SK-N-SH treated with all-trans-retinoic acid at 6 μM for 48 hours (cell line): ENCODE data around the gene ENTPD2.

Experiments used
- ATAC-seq: fragments of 200-7000 bp; cut with Tn5 transposase; 3 replicates; pipeline ENCODE4 v1.9.1; 2020; ENCODE audit warnings: mild to moderate bottlenecking, moderate library complexity
- ARNTL ChIP-seq: fragments of 450-650 bp; formaldehyde crosslinking; IDR thresholded peaks from 2 replicates; pipeline ENCODE4 v1.5.0; 2020; ENCODE audit warnings: low read depth, mild to moderate bottlenecking, moderate library complexity, borderline replicate concordance
- BACH2 ChIP-seq: fragments of 250-450 bp; sonication (Bioruptor Pico); IDR thresholded peaks from 2 replicates; pipeline ENCODE4 v1.9.0; 2021; ENCODE audit warnings: mild to moderate bottlenecking, borderline replicate concordance
- CSDC2 ChIP-seq: fragments of 250-450 bp; sonication (Bioruptor Pico); IDR thresholded peaks from 2 replicates; pipeline ENCODE4 v1.5.0; 2020; ENCODE audit warnings: mild to moderate bottlenecking, moderate library complexity
- ESRRG ChIP-seq: fragments of 250-450 bp; sonication (Bioruptor Pico); IDR thresholded peaks from 2 replicates; pipeline ENCODE4 v1.6.1; 2021; ENCODE audit warnings: mild to moderate bottlenecking
- GLIS3 ChIP-seq: fragments of 250-450 bp; sonication (Bioruptor Pico); IDR thresholded peaks from 2 replicates; pipeline ENCODE4 v1.5.0; 2020; ENCODE audit warnings: mild to moderate bottlenecking, moderate library complexity
- OSR1 ChIP-seq: fragments of 250-450 bp; sonication (Bioruptor Pico); IDR thresholded peaks from 2 replicates; pipeline ENCODE4 v1.8.0; 2022; ENCODE audit warnings: moderate library complexity, mild to moderate bottlenecking, inconsistent platforms
- PPARA ChIP-seq: fragments of 250-450 bp; sonication (Bioruptor Pico); IDR thresholded peaks from 2 replicates; pipeline ENCODE4 v1.5.0; 2020; ENCODE audit warnings: mild to moderate bottlenecking, borderline replicate concordance
- RARB ChIP-seq: fragments of 250-450 bp; sonication (Bioruptor Pico); IDR thresholded peaks from 2 replicates; pipeline ENCODE4 v1.8.0; 2021; ENCODE audit warnings: mild to moderate bottlenecking, moderate library complexity
- SNAI2 ChIP-seq: fragments of 250-450 bp; sonication (Bioruptor Pico); IDR thresholded peaks from 2 replicates; pipeline ENCODE4 v1.5.0; 2020; ENCODE audit warnings: mild to moderate bottlenecking, moderate library complexity
- TCF4 ChIP-seq: fragments of 250-450 bp; sonication (Bioruptor Pico); IDR thresholded peaks from 2 replicates; pipeline ENCODE4 v1.8.0; 2021; ENCODE audit warnings: mild to moderate bottlenecking, moderate library complexity, borderline replicate concordance
- TOX ChIP-seq: fragments of 250-450 bp; sonication (Bioruptor Pico); IDR thresholded peaks from 2 replicates; pipeline ENCODE4 v1.8.0; 2021; ENCODE audit warnings: mild to moderate bottlenecking, moderate library complexity, borderline replicate concordance
- ZC3H10 ChIP-seq: fragments of 250-450 bp; sonication (Bioruptor Pico); IDR thresholded peaks from 2 replicates; pipeline ENCODE4 v1.5.1; 2021; ENCODE audit warnings: mild to moderate bottlenecking, moderate library complexity
- ZFP3 ChIP-seq: fragments of 250-450 bp; sonication (Bioruptor Pico); IDR thresholded peaks from 2 replicates; pipeline ENCODE4 v1.5.0; 2020; ENCODE audit warnings: mild to moderate bottlenecking, moderate library complexity
- ZFP30 ChIP-seq: fragments of 450-650 bp; formaldehyde crosslinking; IDR thresholded peaks from 2 replicates; pipeline ENCODE4 v1.5.0; 2022; ENCODE audit warnings: mild to moderate bottlenecking, moderate library complexity
- ZNF565 ChIP-seq: fragments of 450-650 bp; formaldehyde crosslinking; conservative IDR thresholded peaks from 2 replicates; pipeline ENCODE4 v1.5.0; 2020; ENCODE audit warnings: low read depth, mild to moderate bottlenecking, moderate library complexity
- ZNF70 ChIP-seq: fragments of 450-650 bp; formaldehyde crosslinking; IDR thresholded peaks from 2 replicates; pipeline ENCODE4 v1.5.0; 2020; ENCODE audit warnings: mild to moderate bottlenecking, moderate library complexity
- ZNF8 ChIP-seq: fragments of 450-650 bp; formaldehyde crosslinking; IDR thresholded peaks from 2 replicates; pipeline ENCODE4 v1.5.0; 2020; ENCODE audit warnings: mild to moderate bottlenecking, moderate library complexity
- TF ChIP-seq, protein P1 (sequence below): fragments of 250-450 bp; sonication (Bioruptor Pico); IDR thresholded peaks from 2 replicates; pipeline ENCODE4 v1.5.0; 2020; ENCODE audit warnings: mild to moderate bottlenecking, moderate library complexity
- TF ChIP-seq, protein P2 (sequence below): fragments of 250-450 bp; sonication (Bioruptor Pico); IDR thresholded peaks from 2 replicates; pipeline ENCODE4 v1.5.1; 2020; ENCODE audit warnings: low read depth, mild to moderate bottlenecking, moderate library complexity
- TF ChIP-seq, protein P3 (sequence below): fragments of 250-450 bp; sonication (Bioruptor Pico); IDR thresholded peaks from 2 replicates; pipeline ENCODE4 v1.8.0; 2021; ENCODE audit warnings: low read depth, mild to moderate bottlenecking, moderate library complexity, borderline replicate concordance
- TF ChIP-seq, protein P4 (sequence below): fragments of 250-450 bp; sonication (Bioruptor Pico); IDR thresholded peaks from 2 replicates; pipeline ENCODE4 v1.8.0; 2020; ENCODE audit warnings: mild to moderate bottlenecking, moderate library complexity, borderline replicate concordance
- TF ChIP-seq, protein P5 (sequence below): fragments of 250-450 bp; sonication (Bioruptor Pico); IDR thresholded peaks from 2 replicates; pipeline ENCODE4 v1.5.1; 2021; ENCODE audit warnings: mild to moderate bottlenecking, moderate library complexity

Gene ENTPD2

DNA sequence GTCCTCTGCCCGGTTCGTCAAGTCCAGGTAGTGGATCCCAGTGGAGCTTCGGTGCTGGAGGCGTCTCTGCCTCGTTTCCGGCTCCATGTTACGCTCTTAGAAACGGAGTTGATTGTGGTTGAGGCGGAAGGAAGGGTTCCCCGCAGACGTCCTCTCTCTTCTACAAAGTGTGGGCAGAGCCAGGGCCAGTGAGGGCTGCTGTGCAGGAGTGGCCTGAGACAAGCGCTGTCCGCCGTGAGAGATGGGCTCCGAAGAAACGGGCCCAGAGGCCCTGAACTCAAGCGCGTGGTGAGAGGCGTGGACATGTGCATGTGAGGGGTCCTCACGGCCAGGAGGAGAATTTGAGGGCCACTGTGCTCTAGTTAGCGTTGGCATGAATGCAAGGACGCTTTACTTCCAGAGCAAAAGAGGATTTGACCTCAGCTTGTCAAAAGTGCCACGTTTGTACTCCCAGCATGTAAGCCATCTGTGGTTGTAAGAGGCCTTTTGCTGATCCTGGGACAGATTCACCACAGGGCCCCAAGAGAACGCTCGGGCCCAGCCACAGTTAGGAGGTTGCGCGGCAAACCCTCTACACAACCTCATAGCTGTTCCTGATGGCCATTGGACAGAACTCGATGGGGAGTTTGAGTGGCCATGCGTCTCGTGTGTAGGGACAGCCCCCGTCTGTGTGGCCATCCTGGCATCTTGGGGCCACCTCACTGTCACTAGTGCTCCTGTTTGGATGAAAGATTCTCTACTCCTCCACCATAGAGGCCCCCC is 43.1 kb upstream of the ENTPD2 start:
- no peak for TF ChIP-seq ZFP3
- TF ChIP-seq, protein P1, sequence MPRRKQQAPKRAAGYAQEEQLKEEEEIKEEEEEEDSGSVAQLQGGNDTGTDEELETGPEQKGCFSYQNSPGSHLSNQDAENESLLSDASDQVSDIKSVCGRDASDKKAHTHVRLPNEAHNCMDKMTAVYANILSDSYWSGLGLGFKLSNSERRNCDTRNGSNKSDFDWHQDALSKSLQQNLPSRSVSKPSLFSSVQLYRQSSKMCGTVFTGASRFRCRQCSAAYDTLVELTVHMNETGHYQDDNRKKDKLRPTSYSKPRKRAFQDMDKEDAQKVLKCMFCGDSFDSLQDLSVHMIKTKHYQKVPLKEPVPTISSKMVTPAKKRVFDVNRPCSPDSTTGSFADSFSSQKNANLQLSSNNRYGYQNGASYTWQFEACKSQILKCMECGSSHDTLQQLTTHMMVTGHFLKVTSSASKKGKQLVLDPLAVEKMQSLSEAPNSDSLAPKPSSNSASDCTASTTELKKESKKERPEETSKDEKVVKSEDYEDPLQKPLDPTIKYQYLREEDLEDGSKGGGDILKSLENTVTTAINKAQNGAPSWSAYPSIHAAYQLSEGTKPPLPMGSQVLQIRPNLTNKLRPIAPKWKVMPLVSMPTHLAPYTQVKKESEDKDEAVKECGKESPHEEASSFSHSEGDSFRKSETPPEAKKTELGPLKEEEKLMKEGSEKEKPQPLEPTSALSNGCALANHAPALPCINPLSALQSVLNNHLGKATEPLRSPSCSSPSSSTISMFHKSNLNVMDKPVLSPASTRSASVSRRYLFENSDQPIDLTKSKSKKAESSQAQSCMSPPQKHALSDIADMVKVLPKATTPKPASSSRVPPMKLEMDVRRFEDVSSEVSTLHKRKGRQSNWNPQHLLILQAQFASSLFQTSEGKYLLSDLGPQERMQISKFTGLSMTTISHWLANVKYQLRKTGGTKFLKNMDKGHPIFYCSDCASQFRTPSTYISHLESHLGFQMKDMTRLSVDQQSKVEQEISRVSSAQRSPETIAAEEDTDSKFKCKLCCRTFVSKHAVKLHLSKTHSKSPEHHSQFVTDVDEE (CRISPR knock-in tag), result no peak
- no peak for TF ChIP-seq OSR1 (CRISPR knock-in tag)
- no peak for TF ChIP-seq PPARA (CRISPR knock-in tag)
- TF ChIP-seq, protein P2, sequence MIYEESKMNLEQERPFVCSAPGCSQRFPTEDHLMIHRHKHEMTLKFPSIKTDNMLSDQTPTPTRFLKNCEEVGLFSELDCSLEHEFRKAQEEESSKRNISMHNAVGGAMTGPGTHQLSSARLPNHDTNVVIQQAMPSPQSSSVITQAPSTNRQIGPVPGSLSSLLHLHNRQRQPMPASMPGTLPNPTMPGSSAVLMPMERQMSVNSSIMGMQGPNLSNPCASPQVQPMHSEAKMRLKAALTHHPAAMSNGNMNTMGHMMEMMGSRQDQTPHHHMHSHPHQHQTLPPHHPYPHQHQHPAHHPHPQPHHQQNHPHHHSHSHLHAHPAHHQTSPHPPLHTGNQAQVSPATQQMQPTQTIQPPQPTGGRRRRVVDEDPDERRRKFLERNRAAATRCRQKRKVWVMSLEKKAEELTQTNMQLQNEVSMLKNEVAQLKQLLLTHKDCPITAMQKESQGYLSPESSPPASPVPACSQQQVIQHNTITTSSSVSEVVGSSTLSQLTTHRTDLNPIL, result no peak
- TF ChIP-seq SNAI2, result no peak
- TF ChIP-seq ESRRG (CRISPR knock-in tag), result no peak
- no peak for TF ChIP-seq ZFP30 (CRISPR knock-in tag)
- TF ChIP-seq, protein P3, sequence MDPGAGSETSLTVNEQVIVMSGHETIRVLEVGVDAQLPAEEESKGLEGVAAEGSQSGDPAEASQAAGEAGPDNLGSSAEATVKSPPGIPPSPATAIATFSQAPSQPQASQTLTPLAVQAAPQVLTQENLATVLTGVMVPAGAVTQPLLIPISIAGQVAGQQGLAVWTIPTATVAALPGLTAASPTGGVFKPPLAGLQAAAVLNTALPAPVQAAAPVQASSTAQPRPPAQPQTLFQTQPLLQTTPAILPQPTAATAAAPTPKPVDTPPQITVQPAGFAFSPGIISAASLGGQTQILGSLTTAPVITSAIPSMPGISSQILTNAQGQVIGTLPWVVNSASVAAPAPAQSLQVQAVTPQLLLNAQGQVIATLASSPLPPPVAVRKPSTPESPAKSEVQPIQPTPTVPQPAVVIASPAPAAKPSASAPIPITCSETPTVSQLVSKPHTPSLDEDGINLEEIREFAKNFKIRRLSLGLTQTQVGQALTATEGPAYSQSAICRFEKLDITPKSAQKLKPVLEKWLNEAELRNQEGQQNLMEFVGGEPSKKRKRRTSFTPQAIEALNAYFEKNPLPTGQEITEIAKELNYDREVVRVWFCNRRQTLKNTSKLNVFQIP, result no peak
- TF ChIP-seq ZC3H10 (CRISPR knock-in tag), result no peak
- no peak for TF ChIP-seq ZNF70
- TF ChIP-seq, protein P4, sequence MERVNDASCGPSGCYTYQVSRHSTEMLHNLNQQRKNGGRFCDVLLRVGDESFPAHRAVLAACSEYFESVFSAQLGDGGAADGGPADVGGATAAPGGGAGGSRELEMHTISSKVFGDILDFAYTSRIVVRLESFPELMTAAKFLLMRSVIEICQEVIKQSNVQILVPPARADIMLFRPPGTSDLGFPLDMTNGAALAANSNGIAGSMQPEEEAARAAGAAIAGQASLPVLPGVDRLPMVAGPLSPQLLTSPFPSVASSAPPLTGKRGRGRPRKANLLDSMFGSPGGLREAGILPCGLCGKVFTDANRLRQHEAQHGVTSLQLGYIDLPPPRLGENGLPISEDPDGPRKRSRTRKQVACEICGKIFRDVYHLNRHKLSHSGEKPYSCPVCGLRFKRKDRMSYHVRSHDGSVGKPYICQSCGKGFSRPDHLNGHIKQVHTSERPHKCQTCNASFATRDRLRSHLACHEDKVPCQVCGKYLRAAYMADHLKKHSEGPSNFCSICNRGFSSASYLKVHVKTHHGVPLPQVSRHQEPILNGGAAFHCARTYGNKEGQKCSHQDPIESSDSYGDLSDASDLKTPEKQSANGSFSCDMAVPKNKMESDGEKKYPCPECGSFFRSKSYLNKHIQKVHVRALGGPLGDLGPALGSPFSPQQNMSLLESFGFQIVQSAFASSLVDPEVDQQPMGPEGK (CRISPR knock-in tag), result no peak
- no peak for TF ChIP-seq ARNTL
- no peak for ATAC-seq

DNA sequence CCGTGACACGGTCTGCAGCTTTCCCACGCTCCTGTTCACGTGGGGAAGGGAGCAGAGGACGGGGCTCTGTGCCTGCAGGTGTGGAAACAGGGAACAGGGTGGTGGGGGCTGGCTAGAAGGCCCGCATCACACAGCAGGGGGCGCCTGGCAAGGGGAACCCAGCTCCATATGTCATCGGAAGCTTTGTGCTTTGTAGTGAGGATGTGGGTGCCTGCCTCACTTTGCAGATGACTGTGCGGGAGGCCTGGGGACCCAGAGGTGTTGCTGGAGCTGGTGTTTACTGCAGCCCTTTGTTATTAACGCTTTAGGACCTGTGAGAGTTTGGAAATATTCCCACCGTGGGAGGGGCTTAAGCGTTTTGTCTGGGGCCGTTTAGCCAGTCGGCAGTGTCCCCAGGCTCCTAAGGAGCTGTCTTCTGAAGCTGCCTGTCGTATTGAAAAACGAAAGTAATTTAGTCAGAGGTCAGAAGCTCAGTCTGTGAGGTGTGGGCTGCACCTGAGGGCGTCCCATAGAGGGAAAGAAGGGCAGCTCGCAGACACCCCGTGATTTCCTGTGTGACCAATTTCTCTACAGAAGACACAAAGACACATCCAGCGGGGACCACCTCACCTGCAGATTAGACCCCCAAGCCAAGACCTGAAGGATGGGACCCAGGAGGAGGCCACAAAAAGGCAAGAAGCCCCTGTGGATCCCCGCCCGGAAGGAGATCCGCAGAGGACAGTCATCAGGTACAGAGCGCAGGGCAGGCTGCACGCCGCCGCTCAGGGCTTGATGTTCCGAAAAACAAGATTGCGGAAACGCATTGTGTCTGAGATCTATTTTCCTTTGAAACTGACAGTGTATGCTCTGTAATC is 42.0 kb upstream of the ENTPD2 start:
- TF ChIP-seq CSDC2 (CRISPR knock-in tag), result no peak
- TF ChIP-seq TOX (CRISPR knock-in tag), result no peak
- TF ChIP-seq, protein P2, result no peak
- no peak for TF ChIP-seq ZFP3
- TF ChIP-seq GLIS3 (CRISPR knock-in tag), result no peak
- no peak for TF ChIP-seq ZNF565 (CRISPR knock-in tag)
- TF ChIP-seq BACH2, result no peak
- no peak for TF ChIP-seq SNAI2
- no peak for TF ChIP-seq OSR1 (CRISPR knock-in tag)
- no peak for TF ChIP-seq ESRRG (CRISPR knock-in tag)
- TF ChIP-seq, protein P5, sequence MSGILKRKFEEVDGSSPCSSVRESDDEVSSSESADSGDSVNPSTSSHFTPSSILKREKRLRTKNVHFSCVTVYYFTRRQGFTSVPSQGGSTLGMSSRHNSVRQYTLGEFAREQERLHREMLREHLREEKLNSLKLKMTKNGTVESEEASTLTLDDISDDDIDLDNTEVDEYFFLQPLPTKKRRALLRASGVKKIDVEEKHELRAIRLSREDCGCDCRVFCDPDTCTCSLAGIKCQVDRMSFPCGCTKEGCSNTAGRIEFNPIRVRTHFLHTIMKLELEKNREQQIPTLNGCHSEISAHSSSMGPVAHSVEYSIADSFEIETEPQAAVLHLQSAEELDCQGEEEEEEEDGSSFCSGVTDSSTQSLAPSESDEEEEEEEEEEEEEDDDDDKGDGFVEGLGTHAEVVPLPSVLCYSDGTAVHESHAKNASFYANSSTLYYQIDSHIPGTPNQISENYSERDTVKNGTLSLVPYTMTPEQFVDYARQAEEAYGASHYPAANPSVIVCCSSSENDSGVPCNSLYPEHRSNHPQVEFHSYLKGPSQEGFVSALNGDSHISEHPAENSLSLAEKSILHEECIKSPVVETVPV (CRISPR knock-in tag), result no peak
- TF ChIP-seq ZNF8, result no peak
- no peak for TF ChIP-seq ZFP30 (CRISPR knock-in tag)
- TF ChIP-seq RARB (CRISPR knock-in tag), result no peak
- no peak for TF ChIP-seq PPARA (CRISPR knock-in tag)
- TF ChIP-seq TCF4 (CRISPR knock-in tag), result no peak
- ATAC-seq, result peak; percentile 32; the same call in 1 of the 3 replicates
